GM15510 (cell line): Measurements from ENCODE around the gene KCNT1.

Experiments used
- POLR2A ChIP-seq: IDR thresholded peaks from 3 replicates; pipeline ENCODE4 v1.6.1; 2011; ENCODE audit warnings: borderline replicate concordance; ENCODE audit not compliant: insufficient read length; ENCODE audit errors: extremely low read depth

Gene KCNT1

DNA sequence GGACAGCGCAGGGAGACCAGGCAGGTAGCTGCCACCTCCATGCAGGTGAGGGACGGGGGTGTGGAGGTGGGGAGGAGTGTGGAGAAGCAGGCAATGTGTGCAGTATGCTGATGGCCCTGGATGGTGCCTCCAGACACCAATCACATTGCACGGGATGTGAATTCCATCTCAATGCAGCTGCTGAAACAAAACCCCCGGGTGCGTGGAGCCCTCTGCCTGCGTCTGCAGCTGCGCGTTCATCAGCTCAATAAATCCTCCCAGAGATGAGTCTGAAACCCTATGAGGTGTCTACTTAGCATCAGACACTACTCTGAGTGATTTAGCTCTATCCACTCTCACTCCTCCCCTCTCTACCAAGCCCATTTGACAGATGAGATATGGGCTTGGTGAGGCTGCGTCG lies 13.0 kb upstream of the KCNT1 start:
- no peak for TF ChIP-seq POLR2A

DNA sequence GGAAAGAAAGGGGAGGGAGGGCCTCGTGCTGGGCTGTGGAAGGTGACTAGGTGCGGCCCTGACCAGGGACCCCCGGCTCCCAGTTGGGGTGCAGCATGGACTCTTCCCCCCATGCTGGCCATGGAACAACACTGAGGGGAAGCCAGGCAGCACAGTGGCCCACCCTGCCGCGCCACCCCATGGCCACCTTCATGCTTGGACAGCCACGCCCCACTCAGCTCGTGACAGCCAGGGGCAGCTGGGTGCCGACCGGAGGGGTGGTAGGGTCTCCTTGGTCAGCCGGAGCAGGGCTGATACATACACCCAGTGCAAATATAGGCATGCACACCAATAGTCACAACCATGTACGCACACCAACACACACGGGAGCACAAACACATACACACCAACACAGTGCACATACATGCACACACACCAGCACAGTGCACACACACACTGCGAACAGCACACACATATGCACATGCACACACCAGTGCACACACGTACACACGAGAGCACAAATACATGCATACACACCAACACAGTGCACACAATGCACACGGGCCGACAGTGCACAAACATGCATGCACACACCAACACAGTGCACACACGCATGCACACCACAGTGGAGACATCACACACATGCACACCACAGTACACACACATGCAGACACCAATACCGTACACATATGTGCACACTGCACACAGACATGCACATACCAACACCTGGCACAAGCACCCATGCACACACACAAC lies 11.0 kb upstream of the KCNT1 start:
- TF ChIP-seq POLR2A = no peak

DNA sequence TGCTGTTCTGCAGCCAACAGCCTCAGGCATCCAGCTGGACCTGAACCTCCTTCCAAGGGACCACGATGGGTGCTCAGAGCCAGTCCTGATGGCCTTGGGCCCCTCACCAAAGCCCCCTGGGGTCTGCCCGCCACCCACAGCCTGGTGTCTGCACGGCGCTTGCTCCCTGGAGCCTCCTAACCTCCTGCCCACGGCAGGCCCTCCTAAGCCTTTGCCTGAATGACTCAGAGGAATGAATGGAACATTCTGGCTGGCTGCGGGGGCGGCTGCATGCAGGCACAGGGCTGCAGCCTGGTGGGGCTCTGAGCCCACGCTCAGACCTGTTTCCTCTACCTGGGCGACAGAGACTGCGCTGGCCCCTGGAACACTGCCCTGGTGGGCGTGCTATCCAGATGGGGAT lies 9.6 kb upstream of the KCNT1 start:
- no peak for TF ChIP-seq POLR2A

GRCh38 chr9:135693265-135693664 lies 8.7 kb upstream of the KCNT1 start:
- no peak for TF ChIP-seq POLR2A

GRCh38 chr9:135693771-135694170 lies 8.2 kb upstream of the KCNT1 start:
- no peak for TF ChIP-seq POLR2A

- no peak for TF ChIP-seq POLR2A
Observed at GRCh38 chr9:135694414-135694813, 7.6 kb upstream of the KCNT1 start.

- no peak for TF ChIP-seq POLR2A
Observed at GRCh38 chr9:135695036-135695435, 6.9 kb upstream of the KCNT1 start.

DNA sequence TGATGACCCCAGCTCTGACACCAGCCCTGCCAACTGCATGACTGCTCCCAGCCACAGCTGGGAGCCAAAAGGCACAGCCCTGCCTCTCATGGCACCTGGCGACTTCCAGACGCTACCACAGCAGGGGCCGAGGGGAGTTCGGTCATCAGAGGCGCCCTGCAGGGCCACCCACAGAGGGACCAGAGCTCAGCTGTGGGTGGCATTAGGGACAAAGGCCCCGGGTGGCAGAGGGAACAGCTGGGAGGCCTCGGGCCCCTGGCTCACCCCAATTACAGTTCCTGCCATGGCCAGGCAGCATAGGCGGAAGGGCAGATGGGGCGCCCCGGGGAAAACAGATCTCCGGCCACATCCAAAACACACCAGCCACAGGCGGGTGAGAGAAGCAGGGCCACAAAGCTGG lies 6.3 kb upstream of the KCNT1 start:
- no peak for TF ChIP-seq POLR2A

GRCh38 chr9:135696446-135696845 lies 5.5 kb upstream of the KCNT1 start:
- no peak for TF ChIP-seq POLR2A

DNA sequence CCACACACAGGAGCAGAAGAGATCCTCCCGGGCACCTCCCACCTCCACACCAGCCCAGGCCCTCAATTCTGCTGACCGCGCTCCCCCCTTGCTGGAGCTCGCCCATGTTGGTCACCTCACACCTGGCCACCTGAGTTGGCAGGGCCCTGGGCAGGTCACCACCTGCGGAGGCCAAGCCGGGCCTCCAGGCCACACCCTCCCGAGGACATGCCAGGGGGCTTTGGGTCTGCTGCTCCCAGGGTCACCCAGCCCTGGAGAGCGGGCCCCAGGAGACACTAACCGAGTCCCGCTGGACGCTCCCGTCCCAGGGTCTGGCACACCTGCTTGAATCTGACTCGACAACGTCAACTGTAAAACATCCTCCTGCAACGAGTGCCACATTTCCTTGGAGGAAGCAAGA lies 4.8 kb upstream of the KCNT1 start:
- TF ChIP-seq POLR2A = no peak

DNA sequence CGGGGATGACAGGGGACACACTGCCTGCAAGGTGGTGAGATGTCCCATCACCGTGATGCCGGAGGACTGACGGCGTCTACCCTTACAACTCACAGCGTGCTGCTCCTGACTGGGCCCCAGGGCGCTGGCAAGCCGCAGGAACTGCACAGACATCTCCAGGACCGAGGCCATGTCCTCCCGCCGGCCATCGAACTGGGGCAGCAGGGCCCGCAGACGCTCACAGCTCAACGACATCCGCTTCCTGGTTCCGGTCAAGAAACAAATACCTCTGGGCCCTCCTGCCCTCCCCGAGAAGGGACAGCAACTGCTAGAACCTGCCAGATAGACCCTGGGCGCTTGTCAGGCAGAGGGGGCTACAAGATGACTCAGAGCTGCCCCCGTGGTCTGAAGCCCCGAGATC lies 3.7 kb upstream of the KCNT1 start:
- no peak for TF ChIP-seq POLR2A

DNA sequence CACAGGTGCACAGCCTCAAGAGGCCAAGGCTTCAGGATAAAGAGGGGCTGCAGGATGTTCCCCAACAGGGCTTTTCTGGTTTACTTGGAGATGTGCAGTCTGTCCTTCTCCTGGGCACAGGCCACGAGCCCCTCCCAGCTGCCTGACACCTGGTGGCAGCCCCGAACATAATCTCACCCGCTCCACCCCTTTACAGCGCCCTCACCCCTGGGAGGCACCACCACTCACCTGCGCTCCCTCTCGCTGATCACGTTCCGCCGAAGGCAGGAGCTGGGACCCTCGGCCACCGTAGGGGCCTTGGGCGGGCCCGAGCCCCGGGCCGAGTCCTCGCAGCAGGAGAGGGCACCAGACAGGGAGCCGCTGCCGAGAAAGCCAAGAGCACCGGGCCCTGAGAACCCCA lies 3.2 kb upstream of the KCNT1 start:
- TF ChIP-seq POLR2A = no peak

GRCh38 chr9:135699440-135699839 lies 2.5 kb upstream of the KCNT1 start, which contains the start of gene SOHLH1:
Gene SOHLH1, minus strand, starts transcription at chr9:135699481. Its CDS starts 14 bp downstream, at chr9:135699467.
- no peak for TF ChIP-seq POLR2A

DNA sequence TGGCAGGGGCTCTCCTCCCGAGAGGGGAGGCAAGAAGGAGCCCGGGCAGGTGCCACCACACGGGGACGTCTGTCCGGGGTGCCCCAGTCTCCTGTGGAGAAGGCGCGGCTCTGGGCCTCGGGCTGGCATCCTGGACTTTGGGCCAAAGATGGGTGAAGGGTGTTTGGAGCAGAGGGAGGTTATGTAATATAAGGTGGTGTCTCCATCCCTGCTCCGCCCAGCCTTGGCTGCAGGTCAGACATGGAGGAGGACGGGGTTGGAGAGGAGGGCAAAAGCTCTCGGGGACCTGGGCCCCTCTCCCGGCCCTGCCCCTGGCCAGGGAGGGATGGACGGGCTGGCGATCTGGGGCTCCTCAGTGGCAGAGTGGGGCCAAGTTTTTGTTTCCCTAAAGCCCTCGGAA lies 1.5 kb upstream of the KCNT1 start:
- TF ChIP-seq POLR2A = no peak

- no peak for TF ChIP-seq POLR2A
Observed at GRCh38 chr9:135701067-135701958, 672 bp upstream of the KCNT1 start.

GRCh38 chr9:135703726-135704125 lies 1.7 kb downstream of the KCNT1 start:
- no peak for TF ChIP-seq POLR2A
